Measurements from ENCODE around the gene LDLRAD3. TPM values are rescaled to one million over a fixed set of nuclear protein-coding genes. Genes with fewer than 3 reads are reported as not detected.

Gene LDLRAD3
- polyA plus RNA-seq, 1 donor (not counting 4 experiments of a cell fraction or from before 2014, with no cell fraction given), result 13.1 TPM

DNA sequence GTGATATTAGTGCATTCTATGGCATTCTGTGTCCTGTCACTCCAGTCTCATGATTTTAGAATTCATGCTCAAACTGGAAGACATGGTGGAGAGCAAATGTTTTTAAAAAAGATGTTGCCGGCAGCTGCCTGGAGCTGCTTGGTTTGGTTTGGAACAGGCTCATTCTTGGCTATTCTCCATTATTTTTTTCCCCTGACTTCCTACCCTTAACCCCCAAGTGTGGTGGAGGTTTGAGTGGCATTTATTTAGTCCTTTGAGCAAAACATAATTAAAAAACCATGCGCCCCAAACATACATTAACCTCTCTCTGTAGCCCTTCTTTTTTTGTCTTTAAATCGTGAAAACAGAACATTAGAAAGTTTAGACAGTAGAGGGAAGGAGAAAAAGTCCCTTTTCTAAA is 94.7 kb downstream of the LDLRAD3 start:
- dilution Hi-C loops (cut with MboI; ENCODE audit: extremely low pct_ligation_motif_present, low sequenced_read_pairs), result no loop called here
- TF ChIP-seq EZH2 (IDR thresholded peaks at IDR 0.05; ENCODE audit: low read length), result no peak
- TF ChIP-seq, protein P1, sequence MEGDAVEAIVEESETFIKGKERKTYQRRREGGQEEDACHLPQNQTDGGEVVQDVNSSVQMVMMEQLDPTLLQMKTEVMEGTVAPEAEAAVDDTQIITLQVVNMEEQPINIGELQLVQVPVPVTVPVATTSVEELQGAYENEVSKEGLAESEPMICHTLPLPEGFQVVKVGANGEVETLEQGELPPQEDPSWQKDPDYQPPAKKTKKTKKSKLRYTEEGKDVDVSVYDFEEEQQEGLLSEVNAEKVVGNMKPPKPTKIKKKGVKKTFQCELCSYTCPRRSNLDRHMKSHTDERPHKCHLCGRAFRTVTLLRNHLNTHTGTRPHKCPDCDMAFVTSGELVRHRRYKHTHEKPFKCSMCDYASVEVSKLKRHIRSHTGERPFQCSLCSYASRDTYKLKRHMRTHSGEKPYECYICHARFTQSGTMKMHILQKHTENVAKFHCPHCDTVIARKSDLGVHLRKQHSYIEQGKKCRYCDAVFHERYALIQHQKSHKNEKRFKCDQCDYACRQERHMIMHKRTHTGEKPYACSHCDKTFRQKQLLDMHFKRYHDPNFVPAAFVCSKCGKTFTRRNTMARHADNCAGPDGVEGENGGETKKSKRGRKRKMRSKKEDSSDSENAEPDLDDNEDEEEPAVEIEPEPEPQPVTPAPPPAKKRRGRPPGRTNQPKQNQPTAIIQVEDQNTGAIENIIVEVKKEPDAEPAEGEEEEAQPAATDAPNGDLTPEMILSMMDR (optimal IDR thresholded peaks at IDR 0.05 in 1 of 3, IDR thresholded peaks at IDR 0.05 in 1 of 3, conservative IDR thresholded peaks at IDR 0.05 in 1 of 3; ENCODE audit: extremely low read depth in 1 of 3, insufficient read depth in 2 of 3, low read length in 3 of 3), result no peak
- H3K4me3 ChIP-seq (ENCODE audit: control insufficient read depth in 2 of 3, extremely low read depth in 1 of 3, insufficient read depth in 2 of 3, low read depth in 1 of 3, low read length in 3 of 3), result no peak overlapping the region
- no peaks in the 10 kb centered on the region for H3K9me1 ChIP-seq (ENCODE audit: control insufficient read depth, extremely low read depth, insufficient read depth, low read length)
- H3K9me3 ChIP-seq (ENCODE audit: control insufficient read depth, low read depth, low read length), result no peaks in the 10 kb centered on the region
- no peak overlapping the region for H3K4me2 ChIP-seq (ENCODE audit: control insufficient read depth, extremely low read depth, insufficient read depth, low read depth, low read length)
- no peak overlapping the region for H3K9ac ChIP-seq (ENCODE audit: control insufficient read depth, extremely low read depth, insufficient read depth, low read length)
- FAIRE-seq (no peak), DNase-seq (ENCODE audit: low read depth, low spot score) (no peak)
- no peaks in the 10 kb centered on the region for H3K27me3 ChIP-seq (ENCODE audit: control insufficient read depth, extremely low read depth, insufficient read depth, low read length)
- H3K4me1 ChIP-seq (ENCODE audit: control insufficient read depth, extremely low read depth, insufficient read depth, low read length), result peaks cover 19% of the 10 kb centered on the region
- no peaks in the 10 kb centered on the region for H4K20me1 ChIP-seq (ENCODE audit: control insufficient read depth, extremely low read depth, insufficient read depth, low read length)
- peaks cover 3 to 4% of the 10 kb centered on the region in 2 experiments for H3K36me3 ChIP-seq (ENCODE audit: control insufficient read depth in 2 of 2, extremely low read depth in 1 of 2, insufficient read depth in 2 of 2, low read length in 2 of 2)
- peaks cover 7% of the 10 kb centered on the region for H3K79me2 ChIP-seq (ENCODE audit: control insufficient read depth, insufficient read depth, low read length)
- no peak overlapping the region for H2AFZ ChIP-seq (ENCODE audit: control insufficient read depth, low read length)
- no peak overlapping the region for H3K27ac ChIP-seq (ENCODE audit: control insufficient read depth, insufficient read depth, low read length)

DNA sequence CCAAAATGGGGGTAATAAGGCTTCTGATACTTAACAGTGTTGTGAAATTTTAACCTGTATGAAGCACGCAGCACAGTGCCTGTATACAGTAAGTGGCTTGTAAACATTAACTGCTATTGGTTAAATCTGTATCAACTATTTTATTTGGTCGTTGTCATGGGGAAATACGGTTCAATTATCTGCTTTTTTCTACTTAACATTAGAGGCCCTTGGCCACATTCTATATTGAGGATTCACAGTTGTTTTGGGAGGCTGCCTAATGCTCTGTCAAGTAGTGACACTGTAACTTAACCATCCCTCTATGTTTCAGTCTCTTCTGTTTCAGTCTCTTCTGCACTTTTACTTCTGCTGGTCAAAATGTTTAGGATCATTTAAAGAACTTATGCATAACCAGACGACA is 95.6 kb downstream of the LDLRAD3 start:
- Histone ChIP-seq H4K20me1 (ENCODE audit: control insufficient read depth, extremely low read depth, insufficient read depth, low read length) (no peaks in the 10 kb centered on the region), H3K9me1 (ENCODE audit: control insufficient read depth, extremely low read depth, insufficient read depth, low read length) (no peaks in the 10 kb centered on the region), H3K4me2 (ENCODE audit: control insufficient read depth, extremely low read depth, insufficient read depth, low read depth, low read length) (no peak overlapping the region), H3K36me3 (ENCODE audit: control insufficient read depth in 2 of 2, extremely low read depth in 1 of 2, insufficient read depth in 2 of 2, low read length in 2 of 2) (peaks cover 3 to 4% of the 10 kb centered on the region in 2 experiments), H2AFZ (ENCODE audit: control insufficient read depth, low read length) (no peak overlapping the region), H3K9me3 (ENCODE audit: control insufficient read depth, low read depth, low read length) (no peaks in the 10 kb centered on the region), H3K9ac (ENCODE audit: control insufficient read depth, extremely low read depth, insufficient read depth, low read length) (no peak overlapping the region), H3K79me2 (ENCODE audit: control insufficient read depth, insufficient read depth, low read length) (peaks cover 5% of the 10 kb centered on the region), H3K27me3 (ENCODE audit: control insufficient read depth, extremely low read depth, insufficient read depth, low read length) (no peaks in the 10 kb centered on the region), H3K4me3 (ENCODE audit: control insufficient read depth in 2 of 3, extremely low read depth in 1 of 3, insufficient read depth in 2 of 3, low read depth in 1 of 3, low read length in 3 of 3) (no peak overlapping the region), H3K27ac (ENCODE audit: control insufficient read depth, insufficient read depth, low read length) (no peak overlapping the region), H3K4me1 (ENCODE audit: control insufficient read depth, extremely low read depth, insufficient read depth, low read length) (peaks cover 19% of the 10 kb centered on the region)
- FAIRE-seq, result no peak
- dilution Hi-C loops (cut with MboI; ENCODE audit: extremely low pct_ligation_motif_present, low sequenced_read_pairs), result no loop called here
- DNase-seq (ENCODE audit: low read depth, low spot score), result no peak
- TF ChIP-seq EZH2 (IDR thresholded peaks at IDR 0.05; ENCODE audit: low read length), result no peak
- TF ChIP-seq, protein P1 (optimal IDR thresholded peaks at IDR 0.05 in 1 of 3, IDR thresholded peaks at IDR 0.05 in 1 of 3, conservative IDR thresholded peaks at IDR 0.05 in 1 of 3; ENCODE audit: extremely low read depth in 1 of 3, insufficient read depth in 2 of 3, low read length in 3 of 3), result no peak

Data from keratinocyte (primary cell).